Left ventricle myocardium superior (tissue), 1 donor: ENCODE measurements around the gene APBA2. TPM values are rescaled to one million over a fixed set of nuclear protein-coding genes. Genes with fewer than 3 reads are reported as not detected.
A peak's percentile ranks its signal among the peaks of the same experiment; 100 is the strongest.
"Not testable (repeated sequence)": the region's sequence is repeated elsewhere in the genome, so short reads cannot be mapped to it uniquely, and the experiment has no call there.

Experiments used
- ATAC-seq: fragments of 200-7000 bp; cut with Tn5 transposase; one replicate; pipeline ENCODE4 v1.9.1; 2020; ENCODE audit warnings: mild to moderate bottlenecking, moderate library complexity
- DNase-seq: peaks from one replicate; pipeline ENCODE4 v3.0.0-alpha.2; 2020
- intact Hi-C: fragments of 100-400 bp; cut with micrococcal nuclease; formaldehyde crosslinking; loops from one replicate; pipeline ENCODE4 v1.11.0; 2022
- total RNA-seq: library from RNA; stranded (reverse); fragmentation: NEBNext Ultra II Directional; extraction: Animal tissue kit (Norgen Biotek cat#: 25700); gene quantifications from one replicate; pipeline ENCODE4 v1.2.1, GENCODE V29; 2021
- donor health status: DM: no; HTN: yes; CAD: no; lungs with severe emphysema.

APBA2 gene
- total RNA-seq, 1 donor from 2014 or later: 1.2 TPM

DNA sequence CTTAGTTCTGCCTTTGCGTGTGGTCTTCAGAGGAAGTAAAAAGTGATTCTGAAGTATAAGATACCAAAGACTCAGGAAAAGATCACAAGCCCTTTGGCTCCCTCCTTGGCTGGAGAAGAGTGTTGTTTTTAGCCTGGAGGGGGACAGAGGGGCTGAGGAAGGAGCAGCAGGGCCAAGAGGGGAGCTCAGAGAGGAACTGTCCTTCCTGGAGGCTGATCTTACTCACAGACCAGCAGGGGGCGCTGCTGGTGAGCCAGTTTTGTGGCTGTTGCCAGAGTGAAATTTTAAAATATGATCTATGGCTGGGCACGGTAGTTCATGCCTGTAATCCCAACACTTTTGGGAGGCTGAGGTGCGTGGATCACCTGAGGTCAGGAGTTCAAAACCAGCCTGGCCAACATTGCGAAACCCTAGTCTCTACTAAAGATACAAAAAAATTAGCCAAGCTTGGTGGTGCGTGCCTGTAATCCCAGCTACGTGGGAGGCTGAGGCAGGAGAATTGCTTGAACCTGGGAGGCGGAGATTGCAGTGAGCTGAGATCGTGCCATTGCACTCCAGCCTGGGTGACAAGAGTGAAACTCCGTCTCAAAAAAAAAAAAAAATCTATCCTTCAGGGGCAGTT is 216.5 kb downstream of the APBA2 start:
- peak; percentile 60 for DNase-seq
- intact Hi-C loops, ATAC-seq: not testable (repeated sequence)

DNA sequence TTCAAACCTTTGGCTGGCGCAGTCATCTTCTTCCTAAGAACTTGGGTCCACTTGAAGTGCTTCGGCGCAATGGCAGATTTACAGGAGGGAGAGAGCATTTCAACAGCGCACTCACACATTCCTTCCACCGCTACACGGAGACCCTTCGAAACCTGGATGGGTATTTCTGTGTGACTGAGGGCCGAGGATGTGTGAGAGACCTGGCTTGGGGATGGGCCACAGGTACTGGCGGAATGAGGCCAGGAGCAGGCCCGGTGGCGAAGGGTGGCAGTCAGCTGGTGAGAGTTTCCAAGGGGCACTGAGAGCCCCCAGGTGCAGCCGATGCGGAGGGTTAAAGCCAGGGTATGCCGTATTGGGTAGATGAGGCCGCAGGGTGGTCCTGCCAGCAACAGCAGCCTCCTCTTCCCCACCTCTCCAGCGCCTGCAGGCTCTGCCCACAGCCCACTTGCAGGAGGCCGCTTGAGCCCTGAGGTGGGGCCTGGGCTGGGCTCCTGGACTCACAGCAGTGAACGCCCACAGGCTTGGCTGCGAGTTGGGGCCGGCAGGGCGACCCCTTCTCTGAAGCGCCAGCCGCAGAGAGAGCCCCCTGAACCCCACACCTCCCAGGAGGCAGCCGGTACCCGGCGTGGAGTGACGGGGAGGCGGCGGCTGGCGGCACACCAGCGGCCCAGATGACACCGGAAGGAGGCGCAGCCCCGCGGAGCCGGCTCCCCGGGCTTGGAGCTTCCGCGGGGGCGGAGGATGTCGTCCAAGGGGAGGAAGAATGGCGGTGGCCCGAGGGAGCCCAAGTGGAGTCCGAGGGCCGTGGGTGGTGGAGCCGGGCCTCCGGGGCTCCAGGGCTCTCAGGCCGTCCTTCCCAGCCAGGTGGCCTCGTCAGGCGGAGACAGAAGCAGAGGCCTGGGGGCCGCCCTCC is 217.4 kb downstream of the APBA2 start:
- peak; percentile 64 for DNase-seq
- ATAC-seq: peak; percentile 79
- intact Hi-C loops: no loop called here

DNA sequence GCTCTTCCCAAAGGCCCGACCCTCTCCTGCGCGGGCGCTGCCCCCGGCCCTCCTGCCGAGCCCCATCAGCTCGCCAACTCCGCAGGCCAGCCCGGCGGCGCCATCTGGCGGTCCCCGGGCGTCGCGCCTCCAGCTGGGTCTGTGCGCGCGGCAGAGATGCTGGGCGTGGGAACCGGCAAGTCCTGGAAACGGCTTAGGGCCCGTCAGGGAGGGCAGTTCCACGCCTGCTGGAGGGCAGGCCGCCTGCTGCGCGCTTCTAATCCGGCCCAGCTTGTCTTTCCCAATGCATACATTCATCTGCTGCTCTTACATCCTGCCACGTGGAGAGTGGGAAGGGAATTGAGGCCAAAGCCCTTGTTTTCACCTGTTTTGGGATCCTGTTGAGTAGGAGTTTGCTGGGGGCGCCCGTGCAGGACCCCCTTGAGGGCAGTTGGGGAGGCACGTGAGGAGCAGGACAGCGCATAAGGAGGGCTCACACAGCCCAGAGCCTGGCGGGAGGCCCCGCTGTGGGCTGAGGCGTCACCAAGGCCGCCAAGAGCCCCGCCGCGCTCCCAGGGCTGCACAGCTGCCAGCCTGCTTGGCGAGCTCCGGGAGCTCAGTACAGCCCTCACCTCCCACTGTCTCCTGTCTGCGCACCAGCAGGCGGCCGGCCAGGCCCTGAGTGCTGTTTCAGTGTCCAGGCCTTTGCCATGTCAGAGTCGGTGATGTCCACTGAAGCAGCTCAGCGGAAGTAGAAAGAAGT is 218.2 kb downstream of the APBA2 start:
- ATAC-seq: peak; percentile 96
- intact Hi-C loops: no loop called here
- DNase-seq: peak; percentile 85

DNA sequence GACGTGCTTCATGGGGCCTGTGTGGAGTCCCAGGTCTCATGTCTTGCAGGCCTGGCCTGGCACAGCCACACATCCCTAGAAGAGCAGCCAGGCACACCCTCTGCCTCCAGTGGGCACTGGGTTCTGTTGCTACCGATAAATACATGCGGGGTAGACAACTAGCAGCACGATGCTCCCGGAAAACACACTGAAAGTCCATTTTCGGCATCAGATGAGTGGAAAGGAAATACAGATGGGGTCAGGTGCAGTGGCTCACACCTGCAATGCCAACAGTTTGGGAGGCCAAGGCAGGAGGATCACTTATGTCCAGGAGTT is 218.7 kb downstream of the APBA2 start:
- intact Hi-C loops: no loop called here
- DNase-seq (no peak), ATAC-seq (no peak)

DNA sequence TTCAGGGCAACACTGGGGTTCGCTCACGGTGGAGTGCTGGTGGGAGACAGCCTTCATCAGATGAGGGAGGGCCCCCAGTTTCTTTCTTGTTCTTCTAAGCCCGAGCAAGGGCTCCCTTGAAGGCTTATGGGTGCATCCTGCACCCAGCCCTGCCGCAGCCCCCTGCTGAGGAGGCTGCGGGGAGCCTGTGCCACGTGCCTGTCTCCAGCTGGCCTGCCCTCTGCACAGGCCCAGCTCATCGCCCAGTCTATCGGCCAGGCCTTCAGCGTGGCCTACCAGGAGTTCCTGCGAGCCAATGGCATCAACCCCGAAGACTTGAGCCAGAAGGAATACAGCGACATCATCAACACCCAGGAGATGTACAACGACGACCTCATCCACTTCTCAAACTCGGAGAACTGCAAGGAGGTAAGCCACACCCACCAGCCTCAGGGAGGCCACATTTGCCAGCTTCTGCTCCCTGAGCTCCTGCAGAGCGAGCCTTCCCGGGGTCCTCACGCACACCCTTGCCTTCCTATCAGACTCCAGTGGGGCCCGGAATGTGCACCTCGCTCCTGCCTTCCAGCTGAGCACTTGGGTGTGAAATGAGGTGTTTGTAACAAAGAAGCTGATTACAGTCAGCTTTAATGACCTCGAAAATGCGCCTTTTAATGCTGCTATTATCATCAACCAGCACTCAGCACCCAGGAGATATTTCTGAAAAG is 219.5 kb downstream of the APBA2 start:
- no peak for ATAC-seq
- intact Hi-C loops: no loop called here
- DNase-seq: no peak

DNA sequence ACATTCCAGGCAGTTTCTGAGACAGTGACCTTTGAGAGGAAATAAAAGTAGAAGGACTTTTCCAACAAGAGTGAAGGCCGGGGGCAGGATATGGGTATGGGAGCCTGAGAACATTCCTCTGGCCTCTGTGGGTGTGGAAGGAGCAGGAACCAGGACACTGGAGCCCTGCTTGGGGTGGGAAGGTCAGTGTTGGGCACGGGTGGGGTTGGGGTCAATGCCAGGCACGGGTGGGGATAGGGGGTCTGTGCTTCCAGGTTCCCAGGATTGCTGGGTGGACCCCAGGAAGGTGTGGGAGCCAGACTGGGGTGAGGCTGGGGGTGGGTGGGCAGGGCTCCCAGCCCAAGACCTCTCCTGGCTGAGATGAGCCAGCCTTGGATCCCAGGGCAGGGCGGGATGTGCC is 220.3 kb downstream of the APBA2 start:
- no peak for DNase-seq
- intact Hi-C loops: no loop called here

DNA sequence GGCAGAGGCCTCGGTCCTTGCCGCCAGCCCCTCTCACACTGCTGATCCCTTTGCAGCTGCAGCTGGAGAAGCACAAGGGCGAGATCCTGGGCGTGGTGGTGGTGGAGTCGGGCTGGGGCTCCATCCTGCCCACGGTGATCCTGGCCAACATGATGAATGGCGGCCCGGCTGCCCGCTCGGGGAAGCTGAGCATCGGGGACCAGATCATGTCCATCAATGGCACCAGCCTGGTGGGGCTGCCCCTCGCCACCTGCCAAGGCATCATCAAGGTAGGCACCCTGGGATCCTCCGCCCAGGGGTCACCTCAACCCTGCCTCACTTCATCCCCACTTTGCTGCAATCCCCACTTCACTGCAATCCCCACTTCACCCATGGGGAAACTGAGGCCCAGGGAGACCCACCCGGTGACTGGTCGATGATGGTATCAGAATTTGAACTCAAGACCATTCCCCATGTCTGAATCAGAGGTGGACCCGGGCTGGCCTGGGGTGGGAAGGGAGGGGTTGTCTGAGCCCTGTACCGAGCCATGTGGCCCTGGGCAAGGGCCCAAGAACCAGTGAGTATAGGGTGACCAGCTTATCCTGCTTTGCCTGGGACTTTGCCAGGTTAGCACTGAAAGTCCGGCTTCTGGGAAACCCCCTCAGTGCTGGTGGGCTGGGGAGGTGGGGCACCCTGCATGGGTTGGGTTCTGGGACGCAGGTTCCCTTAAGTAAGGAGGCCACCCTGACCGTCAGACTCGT is 220.9 kb downstream of the APBA2 start:
- DNase-seq (no peak), ATAC-seq (no peak)
- intact Hi-C loops: no loop called here

More for the DNA sequence above, 220.3 kb downstream of the APBA2 start:
- ATAC-seq: no peak

DNA sequence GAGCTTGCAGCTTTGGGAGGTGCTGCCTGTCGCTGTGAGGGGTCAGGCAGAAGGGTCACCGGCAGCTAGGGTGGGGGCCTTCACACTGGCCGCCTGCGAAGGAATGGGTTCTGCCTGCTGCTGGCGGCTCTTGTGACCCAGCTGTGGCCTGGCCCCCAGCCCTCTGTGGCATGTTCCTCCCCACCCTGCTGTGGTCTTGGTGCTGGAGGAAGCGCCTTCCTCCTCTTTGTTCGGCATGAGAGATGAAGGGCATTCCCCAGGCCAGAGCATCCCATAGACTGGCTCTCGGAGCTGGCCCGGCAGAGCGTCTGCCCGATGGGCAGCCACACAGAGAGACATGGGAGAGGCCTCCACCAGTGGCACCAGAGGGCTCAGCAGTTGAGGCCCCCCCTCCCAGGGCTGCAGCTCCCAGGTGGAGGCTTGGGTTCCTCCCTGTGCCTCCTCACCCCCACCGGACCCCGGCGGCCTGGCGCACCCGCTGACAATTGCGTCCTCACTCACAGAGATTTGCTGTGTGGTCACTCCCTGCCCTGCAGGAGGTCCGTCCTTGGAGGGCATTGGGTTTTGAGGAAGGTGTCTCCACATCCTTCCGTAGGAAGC is 221.6 kb downstream of the APBA2 start:
- intact Hi-C loops: no loop called here
- no peak for ATAC-seq
- DNase-seq: no peak

DNA sequence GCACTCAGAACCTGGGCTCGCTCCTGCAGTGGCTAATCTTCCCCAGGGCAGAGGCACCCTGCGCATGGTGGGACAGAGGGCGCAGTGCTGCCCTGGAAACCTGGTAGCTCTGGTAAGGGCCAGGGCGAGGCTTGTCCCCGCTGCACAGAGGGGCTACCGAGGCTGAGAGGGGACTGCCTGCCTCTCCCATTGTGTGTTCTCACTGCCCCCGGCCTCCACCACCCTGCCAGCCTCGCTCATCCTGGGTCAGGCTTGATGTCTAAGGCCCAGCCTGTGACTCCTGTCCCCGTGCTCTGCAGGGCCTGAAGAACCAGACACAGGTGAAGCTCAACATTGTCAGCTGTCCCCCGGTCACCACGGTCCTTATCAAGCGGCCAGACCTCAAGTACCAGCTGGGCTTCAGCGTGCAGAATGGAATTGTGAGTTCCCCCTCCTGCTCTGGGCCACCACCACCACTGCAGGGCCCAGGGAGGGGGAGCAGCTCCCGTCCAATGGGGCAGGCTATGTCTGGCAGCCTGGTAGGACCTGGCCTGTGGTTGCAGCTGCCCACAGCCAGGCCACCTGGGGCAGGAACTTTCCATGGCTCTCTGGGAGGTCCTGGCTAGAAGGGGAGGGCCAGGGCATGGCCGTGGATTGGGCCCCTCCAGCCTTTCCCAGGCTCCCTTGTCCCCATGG is 222.3 kb downstream of the APBA2 start:
- no peak for ATAC-seq
- DNase-seq: peak; percentile 9
- intact Hi-C loops: no loop called here

DNA sequence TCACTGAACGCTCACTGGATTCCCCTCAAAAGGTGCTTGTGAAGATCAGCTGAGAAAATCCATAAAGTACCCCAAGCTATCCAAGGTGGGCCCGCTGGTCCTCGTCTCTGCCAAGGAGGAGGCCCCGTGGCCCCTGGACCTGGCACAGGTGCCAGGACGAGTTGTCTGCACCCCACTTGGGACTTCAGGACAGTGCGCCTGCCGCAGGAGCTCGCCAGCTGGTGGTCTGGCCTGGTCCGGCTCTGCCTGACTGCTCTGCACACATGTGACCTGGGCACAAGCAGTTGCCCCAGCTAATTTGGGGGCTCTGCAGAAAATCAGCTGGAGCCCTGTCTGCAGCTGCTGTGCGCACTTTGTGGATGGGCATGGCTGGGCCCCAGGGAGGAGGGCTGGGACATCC is 224.0 kb downstream of the APBA2 start:
- no peak for ATAC-seq
- peak; percentile 22 for DNase-seq
- intact Hi-C loops: no loop called here

DNA sequence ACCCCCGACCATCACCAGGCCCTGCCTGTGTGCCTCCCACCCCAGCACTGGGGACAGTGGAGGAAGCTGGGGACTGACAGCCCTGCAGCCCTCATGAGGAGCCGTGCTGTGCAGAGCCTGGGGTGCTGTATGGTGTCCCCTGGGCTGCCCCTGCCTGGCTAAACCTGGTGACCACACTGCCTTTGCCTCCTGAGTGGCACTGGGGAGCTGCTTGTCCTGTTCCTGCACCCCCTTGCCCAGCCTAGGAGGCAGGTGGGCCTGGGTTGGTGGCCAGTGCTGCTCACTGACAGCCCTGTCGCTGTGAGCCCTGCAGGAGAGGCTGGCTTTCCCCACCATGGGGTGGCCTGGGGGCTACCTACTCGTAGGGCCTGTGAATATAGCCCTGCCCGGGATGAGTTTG is 224.4 kb downstream of the APBA2 start:
- ATAC-seq: no peak
- no peak for DNase-seq
- intact Hi-C loops: no loop called here

DNA sequence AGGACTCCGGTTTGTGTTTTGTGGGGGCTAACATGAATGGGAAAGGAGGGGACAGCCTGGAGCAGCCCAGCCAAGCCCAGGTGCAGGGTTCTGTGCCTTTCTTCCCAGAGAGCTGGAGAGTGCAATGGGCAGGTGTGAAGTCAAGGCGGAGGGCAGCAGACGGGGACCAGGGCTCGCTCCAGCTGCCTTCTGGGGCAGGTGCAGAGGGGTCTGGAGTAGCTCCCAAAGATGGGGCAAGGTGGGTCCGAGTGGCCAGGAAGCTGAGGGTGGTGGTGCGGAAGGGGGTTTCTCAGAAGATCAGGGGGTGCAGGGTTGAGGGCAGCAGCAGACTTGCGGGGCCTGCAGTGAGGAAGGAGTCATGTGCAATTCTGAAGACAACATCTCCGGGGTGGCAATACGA is 225.0 kb downstream of the APBA2 start:
- intact Hi-C loops: no loop called here
- DNase-seq (no peak), ATAC-seq (no peak)

DNA sequence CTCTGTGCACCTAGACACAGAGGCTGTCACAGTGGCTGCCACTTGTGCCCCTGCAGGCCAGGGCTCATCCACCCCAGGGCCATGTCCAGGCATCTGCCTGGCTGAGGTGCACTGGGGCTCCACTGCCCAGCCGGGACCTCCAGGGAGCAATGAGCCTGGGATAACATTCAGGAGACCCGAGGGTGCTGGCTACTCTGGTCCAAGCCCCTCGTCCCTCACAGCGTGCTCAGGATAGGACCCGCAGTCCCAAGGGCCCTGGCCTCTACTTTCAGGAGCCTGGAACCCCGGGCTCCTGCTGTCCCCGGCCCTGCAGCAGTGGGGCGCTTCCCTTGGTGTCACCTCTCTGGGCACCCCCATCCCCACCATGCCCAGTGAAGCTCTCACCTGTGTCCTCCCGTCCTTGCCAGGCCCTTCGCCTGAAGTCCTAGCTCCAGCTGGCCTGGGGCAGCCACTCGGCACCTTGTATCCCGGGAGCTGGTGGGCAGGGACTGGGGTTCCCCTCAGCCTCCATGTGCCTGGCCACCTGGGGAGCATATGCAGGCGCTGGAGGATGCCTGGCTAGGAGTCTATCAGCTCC is 226.0 kb downstream of the APBA2 start:
- intact Hi-C loops: no loop called here
- ATAC-seq (no peak), DNase-seq (no peak)

DNA sequence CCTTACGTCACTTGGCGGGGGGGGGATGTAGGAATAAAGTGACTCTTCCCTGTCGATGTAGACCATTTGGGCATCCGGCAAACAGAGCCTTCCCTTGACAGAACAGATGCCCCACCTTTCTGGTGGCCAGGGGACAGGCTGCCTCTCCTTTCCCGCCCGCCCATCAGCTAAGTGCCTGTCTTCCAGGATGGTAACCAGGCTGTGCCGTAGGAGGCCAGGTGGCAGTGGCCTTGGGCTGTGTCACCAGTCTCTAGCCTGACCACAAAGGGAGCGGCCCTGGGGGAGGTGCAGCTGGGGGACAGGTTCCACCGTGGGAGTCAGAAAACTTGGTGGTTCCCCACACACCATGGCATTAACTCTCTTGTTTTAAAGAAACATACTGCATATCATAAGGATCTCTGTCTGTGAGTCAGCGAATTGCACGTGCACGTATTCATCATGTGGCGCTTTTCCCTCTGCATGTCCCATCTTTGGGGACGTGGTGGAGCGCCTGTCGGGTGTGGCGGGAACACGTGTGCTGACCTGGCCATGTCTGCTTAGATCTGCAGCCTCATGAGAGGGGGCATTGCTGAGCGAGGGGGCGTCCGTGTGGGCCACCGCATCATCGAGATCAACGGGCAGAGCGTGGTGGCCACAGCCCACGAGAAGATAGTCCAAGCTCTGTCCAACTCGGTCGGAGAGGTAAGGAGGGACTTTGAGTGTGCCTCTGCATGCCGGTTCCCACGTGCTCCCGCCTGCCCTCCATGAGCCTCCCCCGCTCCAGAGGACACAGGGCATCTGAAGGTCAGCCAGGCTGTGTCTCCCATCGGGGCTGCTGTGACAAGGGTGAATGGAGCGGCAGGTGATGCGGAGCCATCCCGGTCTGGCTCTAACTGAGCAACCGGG is 227.8 kb downstream of the APBA2 start:
- intact Hi-C loops: no loop called here
- ATAC-seq: no peak
- DNase-seq: no peak

DNA sequence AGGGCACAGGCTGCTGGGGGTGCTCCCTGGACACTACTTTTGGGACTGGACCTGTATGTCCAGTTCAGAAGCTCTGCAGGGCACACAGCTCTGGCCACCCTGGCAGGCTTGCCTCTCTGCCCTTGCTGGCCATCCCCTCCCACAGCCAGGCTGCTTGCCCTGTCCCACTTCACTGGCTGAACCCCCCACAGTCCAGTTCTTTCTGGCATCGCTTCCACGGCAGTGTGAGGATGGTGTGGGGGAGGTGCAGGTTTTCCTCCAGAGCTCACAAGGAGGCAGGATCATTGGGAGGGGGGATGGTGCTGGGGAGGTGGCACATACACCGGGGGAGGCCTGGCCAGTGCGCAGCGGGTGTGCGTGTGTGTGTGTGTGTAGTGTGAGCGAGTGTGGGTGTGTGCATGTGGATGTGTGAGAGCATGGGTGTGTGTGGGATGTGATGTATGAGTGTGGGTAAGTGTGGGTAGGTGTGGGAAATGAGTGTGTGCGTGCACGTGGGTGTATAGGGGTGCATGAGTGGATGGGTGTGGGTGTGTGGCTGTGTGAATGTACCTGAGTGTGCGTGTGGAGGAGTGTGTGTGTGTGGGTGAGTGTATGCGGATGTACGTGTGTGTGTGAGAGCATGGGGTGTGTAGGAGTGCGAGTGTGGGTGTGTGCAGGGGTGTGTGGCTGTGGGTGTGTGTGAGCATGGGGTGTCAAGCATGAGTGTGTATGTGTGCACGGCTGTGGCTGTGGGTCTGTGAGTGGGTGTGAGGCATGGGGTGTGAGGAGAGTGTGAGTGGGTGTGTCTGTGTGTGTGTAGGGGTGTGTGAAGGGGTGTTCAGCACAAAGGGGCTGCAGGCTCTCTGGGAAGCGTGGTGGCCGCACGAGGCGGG is 228.7 kb downstream of the APBA2 start:
- intact Hi-C loops: no loop called here
- ATAC-seq (no peak), DNase-seq (no peak)
